HTR-8/SVneo (cell line): ENCODE results near the gene OXSR1.
A peak's percentile ranks its signal among the peaks of the same experiment; 100 is the strongest.

Source experiments
- DNase-seq: peaks from one replicate; pipeline ENCODE4 v3.0.0; 2011; ENCODE audit warnings: low spot score, mixed read lengths; ENCODE audit not compliant: insufficient read length
- FAIRE-seq: peaks from 2 replicates; lab custom pipeline; 2011; peaks lifted over from hg19 to GRCh38; lab: Jason Lieb, UNC

The OXSR1 gene

DNA sequence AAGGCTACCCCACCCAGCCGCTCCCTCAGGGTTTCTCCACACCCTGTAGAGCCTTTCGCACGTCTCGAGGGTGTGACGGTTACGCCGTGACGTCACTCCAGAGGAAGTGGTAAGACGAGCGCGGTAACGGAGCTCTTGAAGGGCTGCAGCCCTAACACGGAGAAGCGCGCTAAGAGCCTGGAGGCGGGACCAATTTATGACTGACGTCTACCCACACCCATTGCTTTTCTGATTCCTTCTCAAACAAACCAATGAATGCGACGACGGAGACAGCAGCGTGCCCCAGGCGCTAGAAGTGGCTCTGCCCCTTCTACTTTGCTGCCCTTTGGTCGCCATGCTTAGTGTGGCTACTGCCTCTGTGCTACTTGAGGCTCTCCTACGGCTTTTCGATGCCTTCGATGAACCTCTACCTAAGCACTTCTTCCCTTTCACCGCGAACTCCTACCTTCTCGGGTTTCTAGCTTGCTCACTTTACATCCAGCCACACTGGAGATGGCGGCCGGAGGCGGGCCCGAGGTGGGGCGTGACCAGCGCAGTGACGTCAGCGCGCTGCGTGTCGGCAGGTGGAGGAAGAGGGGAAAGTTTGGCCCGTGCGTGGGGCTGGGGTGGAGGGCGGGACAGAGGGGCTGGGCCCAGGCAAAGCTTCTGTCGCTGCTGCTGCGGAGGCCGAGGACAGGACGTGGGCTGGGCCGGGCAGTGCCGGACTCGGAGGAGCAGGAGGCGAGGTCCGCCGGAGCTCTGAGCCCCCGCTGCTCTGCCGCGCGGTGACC is at the start of gene OXSR1:
Gene OXSR1, plus strand, starts transcription at position 586 of the 770 bp plus-strand sequence. CDS start 340 bp downstream, outside the sequence.
- DNase-seq (peak; percentile 93), FAIRE-seq (peak; percentile 88)

- DNase-seq (no peak), FAIRE-seq (no peak)
Observed at GRCh38 chr3:38115645-38116427, 49.5 kb upstream of the OXSR1 start.

DNA sequence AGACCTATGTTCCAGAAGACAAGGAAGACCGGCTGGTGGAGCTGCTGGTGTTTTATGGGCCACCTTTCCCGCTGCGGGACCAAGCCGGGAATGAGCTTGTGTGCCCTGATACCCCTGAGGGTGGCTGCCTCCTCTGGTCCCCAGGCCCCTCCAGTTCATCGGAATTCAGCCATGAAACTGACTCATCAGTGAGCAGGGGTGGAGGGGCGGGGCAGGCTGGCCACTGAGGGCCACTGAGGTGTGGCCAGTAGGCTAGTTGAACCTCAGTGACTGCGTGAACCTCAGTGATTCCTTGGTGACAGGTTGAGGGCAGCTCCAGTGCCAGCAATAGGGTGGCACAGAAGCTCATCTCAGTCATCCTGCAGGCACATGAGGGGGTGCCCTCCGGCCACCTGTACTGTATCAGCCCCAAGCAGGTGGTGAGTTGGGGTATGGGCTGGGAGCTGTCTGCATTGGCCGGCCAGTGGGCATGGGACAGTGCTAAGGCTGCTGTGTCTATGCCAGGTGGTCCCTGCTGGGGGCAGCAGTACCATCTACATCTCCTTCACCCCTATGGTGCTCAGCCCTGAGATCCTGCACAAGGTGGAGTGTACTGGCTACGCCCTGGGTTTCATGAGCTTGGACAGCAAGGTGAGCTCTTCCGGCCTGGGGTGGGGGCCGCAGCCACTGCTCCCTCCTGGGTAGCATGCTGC is 48.7 kb upstream of the OXSR1 start:
- FAIRE-seq: no peak
- DNase-seq: no peak

- no peak for FAIRE-seq
- no peak for DNase-seq
Observed at GRCh38 chr3:38117163-38117716, 48.1 kb upstream of the OXSR1 start.

GRCh38 chr3:38117748-38118420 is 47.5 kb upstream of the OXSR1 start:
- DNase-seq (peak; percentile 53), FAIRE-seq (peak; percentile 65)

GRCh38 chr3:38118421-38119247 is 46.7 kb upstream of the OXSR1 start:
- no peak for FAIRE-seq

GRCh38 chr3:38119248-38119544 is 46.1 kb upstream of the OXSR1 start:
- DNase-seq (no peak), FAIRE-seq (no peak)

More at GRCh38 chr3:38118421-38119247, 46.7 kb upstream of the OXSR1 start:
- DNase-seq: no peak

DNA sequence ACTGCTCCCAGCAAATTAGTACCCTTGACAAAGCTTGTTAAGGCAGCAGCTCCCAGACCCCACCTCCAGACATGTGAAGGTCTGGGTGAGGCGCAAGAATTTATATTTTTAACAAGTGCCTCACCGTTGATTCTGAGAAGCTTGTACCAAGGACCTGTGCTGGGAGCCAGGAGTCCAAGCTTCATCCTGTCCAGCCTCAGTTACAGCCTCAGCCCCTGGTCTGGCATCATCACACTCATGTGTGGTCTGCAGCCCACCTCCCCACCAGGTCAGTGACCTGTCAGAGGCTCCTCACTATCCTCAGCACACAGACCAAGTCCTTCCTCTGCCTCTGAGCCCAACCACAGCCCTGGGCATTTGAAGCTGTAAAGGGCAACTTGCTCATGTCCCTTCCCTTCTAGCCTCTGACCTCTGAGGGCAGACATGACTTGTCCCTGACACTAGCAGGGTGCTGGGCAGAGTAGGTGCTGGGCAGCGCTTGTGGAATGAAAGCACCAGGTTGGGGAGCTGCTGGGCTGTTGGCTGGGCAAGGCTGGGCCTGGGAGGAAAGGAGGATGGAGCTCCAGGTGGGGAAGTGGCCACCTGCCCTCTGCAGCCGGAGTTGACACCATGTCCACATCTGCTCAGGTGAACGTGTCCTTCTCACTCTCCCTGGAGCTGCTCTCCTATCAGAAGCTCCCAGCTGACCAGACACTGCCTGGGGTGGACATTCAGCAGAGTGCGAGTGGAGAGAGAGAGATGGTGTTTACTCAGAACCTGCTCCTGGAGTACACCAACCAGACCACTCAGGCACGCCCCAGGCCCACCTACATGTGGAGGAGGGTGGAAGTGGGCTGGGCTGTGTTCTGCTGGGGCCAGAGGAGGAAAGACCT is 45.3 kb upstream of the OXSR1 start:
- DNase-seq: no peak

DNA sequence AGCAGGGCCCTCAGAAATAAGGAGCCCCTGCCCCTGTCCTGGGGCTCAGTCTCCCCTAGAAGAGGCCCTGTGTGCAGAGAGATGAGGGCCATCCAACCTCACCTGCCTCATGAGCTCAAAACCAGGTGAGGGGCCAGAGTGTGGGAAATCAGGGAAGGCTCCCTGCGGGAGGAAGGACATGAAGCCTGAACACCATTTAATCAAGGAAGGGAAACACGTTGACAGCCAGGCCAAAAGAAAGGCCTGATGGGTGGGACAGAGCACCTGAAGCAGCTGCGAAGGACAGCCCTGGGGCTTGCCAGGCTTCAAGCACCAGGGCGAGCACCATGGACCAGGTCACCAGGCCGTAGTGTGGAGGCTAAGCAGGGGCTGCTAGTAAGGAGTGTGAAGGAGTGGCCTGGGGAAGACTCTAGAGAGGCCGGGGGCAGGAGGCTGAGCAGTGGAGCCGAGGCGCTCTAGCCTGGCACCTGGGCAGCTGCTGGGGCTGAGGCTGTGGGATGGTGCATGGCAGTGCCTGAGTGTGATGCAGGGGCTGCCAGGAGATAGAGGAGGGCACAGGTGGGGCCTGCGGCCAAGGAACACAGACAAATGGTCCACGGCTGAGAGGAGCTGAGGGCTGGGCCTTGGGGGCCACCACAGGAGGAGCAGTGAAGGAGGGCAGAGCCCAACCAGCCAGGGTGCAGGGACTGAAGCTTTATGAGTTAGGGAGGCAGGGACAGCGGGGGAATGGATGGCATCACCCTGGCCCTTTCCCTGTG is 44.5 kb upstream of the OXSR1 start:
- no peak for DNase-seq
- no peak for FAIRE-seq

More for the DNA sequence above, 45.3 kb upstream of the OXSR1 start:
- FAIRE-seq: no peak

GRCh38 chr3:38121451-38121831 is 43.9 kb upstream of the OXSR1 start:
- FAIRE-seq (no peak), DNase-seq (no peak)

GRCh38 chr3:38121832-38122461 is 43.4 kb upstream of the OXSR1 start:
- FAIRE-seq (no peak), DNase-seq (no peak)

- DNase-seq: no peak
- no peak for FAIRE-seq
Observed at GRCh38 chr3:38122712-38123290, 42.5 kb upstream of the OXSR1 start.

DNA sequence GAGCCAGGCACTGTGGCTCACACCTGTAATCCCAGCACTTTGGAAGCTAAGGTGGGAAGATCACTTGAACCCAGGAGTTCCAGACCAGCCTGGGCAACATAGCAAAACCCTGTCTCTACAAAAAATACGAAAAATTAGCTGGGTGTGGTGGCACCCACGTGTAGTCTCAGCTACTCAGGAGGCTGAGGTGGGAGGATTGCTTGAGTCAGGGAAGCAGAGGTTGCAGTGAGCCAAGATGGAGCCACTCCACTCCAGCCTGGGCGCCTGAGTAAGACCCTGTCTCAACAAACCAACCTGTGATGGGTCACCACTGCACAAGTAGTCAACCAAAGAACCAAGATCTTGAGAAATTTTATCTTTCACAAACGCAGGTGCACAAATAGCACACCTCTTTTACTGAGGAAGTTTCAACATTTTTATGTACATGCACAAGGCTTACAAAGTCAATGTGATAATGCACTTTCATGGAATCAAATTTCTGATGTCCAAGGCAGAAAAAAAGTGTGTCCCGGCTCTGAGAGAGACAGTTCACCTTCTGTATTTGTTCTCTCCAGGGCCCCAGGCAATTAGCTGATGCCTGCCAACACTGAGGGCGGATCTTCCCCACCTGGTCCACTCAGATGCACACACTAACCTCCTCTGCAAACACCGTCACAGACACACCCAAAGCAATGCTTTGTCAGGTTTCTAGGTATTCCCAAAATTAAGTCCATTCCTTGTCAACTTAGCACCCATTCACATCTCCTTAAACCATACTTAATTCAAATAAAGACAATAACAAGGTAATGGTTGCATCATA is 40.8 kb upstream of the OXSR1 start:
- DNase-seq: no peak
- no peak for FAIRE-seq

DNA sequence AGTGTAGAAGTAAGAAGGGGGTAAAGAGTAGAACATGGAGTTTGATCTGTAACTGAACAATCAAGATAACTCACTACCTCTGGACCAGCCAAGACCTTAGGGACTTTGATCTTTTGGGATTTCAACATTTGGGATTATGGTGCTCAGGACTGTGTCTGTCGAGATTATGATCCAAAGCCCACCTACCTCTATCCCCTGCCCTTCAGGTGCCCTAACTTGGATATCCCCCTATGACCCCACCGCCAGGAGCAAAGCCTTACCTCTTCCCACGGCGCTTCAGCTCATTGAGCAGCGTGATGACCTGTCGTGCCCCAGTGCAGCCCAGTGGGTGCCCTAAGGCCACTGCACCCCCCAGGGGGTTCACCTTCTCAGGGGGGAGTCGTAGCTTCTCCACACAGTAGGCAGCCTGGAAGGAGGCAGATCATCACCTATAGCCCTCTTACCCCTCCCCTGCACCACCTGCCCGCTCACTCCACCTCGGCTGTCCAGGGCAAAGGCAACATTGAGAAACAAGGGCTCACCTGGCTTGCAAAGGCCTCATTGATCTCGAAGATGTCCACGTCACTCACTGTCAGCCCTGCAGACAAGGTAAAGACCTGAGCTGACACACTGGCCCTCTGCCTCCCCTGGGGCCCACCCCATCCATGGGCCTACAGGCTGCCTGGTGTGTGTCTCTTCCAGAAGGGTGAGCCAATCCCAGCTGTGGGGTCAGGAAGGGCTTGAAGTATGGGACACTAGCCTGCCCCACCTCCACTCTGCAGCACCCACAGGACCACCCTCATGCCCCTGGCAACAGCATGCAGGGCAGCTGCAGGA is 39.8 kb upstream of the OXSR1 start:
- DNase-seq: no peak
- no peak for FAIRE-seq

- FAIRE-seq (no peak), DNase-seq (no peak)
Observed at GRCh38 chr3:38126121-38126892, 39.0 kb upstream of the OXSR1 start.
